ENCODE results near the gene GPRC5C. TPM values are rescaled to one million over a fixed set of nuclear protein-coding genes. Genes with fewer than 3 reads are reported as not detected.

GPRC5C gene
- total and polyA plus RNA-seq, 2 of the 13 experiments (the other 11 are each of a cell fraction or from before 2014, with no cell fraction given) = 85.6 to 300 TPM

GRCh38 chr17:74442670-74443515 lies 11.0 kb downstream of the GPRC5C start (continued):
- TF ChIP-seq, protein P1, sequence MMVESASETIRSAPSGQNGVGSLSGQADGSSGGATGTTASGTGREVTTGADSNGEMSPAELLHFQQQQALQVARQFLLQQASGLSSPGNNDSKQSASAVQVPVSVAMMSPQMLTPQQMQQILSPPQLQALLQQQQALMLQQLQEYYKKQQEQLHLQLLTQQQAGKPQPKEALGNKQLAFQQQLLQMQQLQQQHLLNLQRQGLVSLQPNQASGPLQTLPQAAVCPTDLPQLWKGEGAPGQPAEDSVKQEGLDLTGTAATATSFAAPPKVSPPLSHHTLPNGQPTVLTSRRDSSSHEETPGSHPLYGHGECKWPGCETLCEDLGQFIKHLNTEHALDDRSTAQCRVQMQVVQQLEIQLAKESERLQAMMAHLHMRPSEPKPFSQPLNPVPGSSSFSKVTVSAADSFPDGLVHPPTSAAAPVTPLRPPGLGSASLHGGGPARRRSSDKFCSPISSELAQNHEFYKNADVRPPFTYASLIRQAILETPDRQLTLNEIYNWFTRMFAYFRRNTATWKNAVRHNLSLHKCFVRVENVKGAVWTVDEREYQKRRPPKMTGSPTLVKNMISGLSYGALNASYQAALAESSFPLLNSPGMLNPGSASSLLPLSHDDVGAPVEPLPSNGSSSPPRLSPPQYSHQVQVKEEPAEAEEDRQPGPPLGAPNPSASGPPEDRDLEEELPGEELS (CRISPR knock-in tag; IDR thresholded peaks at IDR 0.05) = peak; percentile 86
- TF ChIP-seq ZNF598 (CRISPR knock-in tag; IDR thresholded peaks at IDR 0.05; ENCODE audit: borderline replicate concordance) (peak; percentile 29), FOSL2 (CRISPR knock-in tag; IDR thresholded peaks at IDR 0.05) (peak; percentile 70), ZNF816 (CRISPR knock-in tag; IDR thresholded peaks at IDR 0.05; ENCODE audit: borderline replicate concordance) (no peak), NONO (IDR thresholded peaks at IDR 0.05) (no peak), NONO (CRISPR knock-in tag; conservative IDR thresholded peaks at IDR 0.05) (peak; percentile 99), SRSF1 (optimal IDR thresholded peaks at IDR 0.05; ENCODE audit: low read depth, low read length) (no peak), ETV5 (CRISPR knock-in tag; IDR thresholded peaks at IDR 0.05; ENCODE audit: borderline replicate concordance) (peak; percentile 77; the same call in 1 of the 2 replicates), ZNF431 (CRISPR knock-in tag; IDR thresholded peaks at IDR 0.05; ENCODE audit: borderline replicate concordance, low read depth) (peak; percentile 50; the same call in 1 of the 2 replicates), HIC2 (CRISPR knock-in tag; IDR thresholded peaks at IDR 0.05; ENCODE audit: low read depth) (peak; percentile 87; the same call in 1 of the 2 replicates), ZNF30 (CRISPR knock-in tag; IDR thresholded peaks at IDR 0.05) (no peak), CHCHD3 (CRISPR knock-in tag; IDR thresholded peaks at IDR 0.05) (0 out of 2 replicates have a peak, but pooled peaks have one; percentile 30), RAD51 (IDR thresholded peaks at IDR 0.05; ENCODE audit: borderline replicate concordance) (no peak), STAG1 (CRISPR knock-in tag; IDR thresholded peaks at IDR 0.05) (peak; percentile 15; the same call in 1 of the 2 replicates), ZNF337 (CRISPR knock-in tag; IDR thresholded peaks at IDR 0.05; ENCODE audit: borderline replicate concordance, low read depth) (0 out of 2 replicates have a peak, but pooled peaks have one; percentile 89), GABPA (IDR thresholded peaks at IDR 0.05; ENCODE audit: low read depth, low read length) (no peak), GABPA (CRISPR knock-in tag; IDR thresholded peaks at IDR 0.05; ENCODE audit: low read depth) (peak; percentile 55)
- TF ChIP-seq, protein P2, sequence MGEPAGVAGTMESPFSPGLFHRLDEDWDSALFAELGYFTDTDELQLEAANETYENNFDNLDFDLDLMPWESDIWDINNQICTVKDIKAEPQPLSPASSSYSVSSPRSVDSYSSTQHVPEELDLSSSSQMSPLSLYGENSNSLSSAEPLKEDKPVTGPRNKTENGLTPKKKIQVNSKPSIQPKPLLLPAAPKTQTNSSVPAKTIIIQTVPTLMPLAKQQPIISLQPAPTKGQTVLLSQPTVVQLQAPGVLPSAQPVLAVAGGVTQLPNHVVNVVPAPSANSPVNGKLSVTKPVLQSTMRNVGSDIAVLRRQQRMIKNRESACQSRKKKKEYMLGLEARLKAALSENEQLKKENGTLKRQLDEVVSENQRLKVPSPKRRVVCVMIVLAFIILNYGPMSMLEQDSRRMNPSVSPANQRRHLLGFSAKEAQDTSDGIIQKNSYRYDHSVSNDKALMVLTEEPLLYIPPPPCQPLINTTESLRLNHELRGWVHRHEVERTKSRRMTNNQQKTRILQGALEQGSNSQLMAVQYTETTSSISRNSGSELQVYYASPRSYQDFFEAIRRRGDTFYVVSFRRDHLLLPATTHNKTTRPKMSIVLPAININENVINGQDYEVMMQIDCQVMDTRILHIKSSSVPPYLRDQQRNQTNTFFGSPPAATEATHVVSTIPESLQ (CRISPR knock-in tag; conservative IDR thresholded peaks at IDR 0.05) = no peak
- TF ChIP-seq, protein P3, sequence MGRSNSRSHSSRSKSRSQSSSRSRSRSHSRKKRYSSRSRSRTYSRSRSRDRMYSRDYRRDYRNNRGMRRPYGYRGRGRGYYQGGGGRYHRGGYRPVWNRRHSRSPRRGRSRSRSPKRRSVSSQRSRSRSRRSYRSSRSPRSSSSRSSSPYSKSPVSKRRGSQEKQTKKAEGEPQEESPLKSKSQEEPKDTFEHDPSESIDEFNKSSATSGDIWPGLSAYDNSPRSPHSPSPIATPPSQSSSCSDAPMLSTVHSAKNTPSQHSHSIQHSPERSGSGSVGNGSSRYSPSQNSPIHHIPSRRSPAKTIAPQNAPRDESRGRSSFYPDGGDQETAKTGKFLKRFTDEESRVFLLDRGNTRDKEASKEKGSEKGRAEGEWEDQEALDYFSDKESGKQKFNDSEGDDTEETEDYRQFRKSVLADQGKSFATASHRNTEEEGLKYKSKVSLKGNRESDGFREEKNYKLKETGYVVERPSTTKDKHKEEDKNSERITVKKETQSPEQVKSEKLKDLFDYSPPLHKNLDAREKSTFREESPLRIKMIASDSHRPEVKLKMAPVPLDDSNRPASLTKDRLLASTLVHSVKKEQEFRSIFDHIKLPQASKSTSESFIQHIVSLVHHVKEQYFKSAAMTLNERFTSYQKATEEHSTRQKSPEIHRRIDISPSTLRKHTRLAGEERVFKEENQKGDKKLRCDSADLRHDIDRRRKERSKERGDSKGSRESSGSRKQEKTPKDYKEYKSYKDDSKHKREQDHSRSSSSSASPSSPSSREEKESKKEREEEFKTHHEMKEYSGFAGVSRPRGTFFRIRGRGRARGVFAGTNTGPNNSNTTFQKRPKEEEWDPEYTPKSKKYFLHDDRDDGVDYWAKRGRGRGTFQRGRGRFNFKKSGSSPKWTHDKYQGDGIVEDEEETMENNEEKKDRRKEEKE (IDR thresholded peaks at IDR 0.05) = no peak

Measured in HepG2 (cell line).